ENCODE results near the gene TBC1D21. TPM values are rescaled to one million over a fixed set of nuclear protein-coding genes. Genes with fewer than 3 reads are reported as not detected.

Gene TBC1D21
- polyA plus RNA-seq, 6 donors from 2014 or later, result not detected

- ATAC-seq (ENCODE audit: low read depth in 2 of 2), result no peak
- Mint-ChIP-seq H3K27ac (peak overlapping the region in 1 of 6 donors; percentile 62), H3K36me3 (no peaks in the 10 kb centered on the region), H3K9me3 (no peaks in the 10 kb centered on the region), H3K27me3 (peaks cover 10 to 44% (median 37%) of the 10 kb centered on the region in 3 donors), H3K4me1 (peaks cover 0 to 2% (median 0%) of the 10 kb centered on the region in 3 donors), H3K4me3 (peak overlapping the region in 1 of 8 donors; percentile 7)
- DNase-seq, result no peak
These were observed 13.5 kb downstream of the TBC1D21 start for GRCh38 chr15:73886717-73887345.

DNA sequence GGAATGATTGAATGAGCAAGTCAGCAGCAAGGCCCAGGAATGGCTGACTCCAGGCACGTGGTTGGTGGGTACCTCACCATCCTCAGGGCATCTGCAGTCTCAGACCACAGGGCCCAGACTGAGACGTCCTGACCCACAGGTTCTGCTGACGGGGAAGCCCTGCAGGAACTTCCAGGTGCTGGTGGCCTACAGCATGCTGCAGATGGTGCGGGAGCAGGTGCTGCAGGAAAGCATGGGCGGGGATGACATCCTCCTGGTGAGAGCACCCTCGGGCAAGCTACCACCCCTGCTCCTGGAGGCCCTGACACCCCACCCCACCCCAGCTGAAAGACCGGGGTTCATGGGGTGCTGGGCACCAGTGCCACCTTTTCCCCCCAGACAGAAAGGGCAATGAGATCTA is 14.1 kb downstream of the TBC1D21 start:
- Mint-ChIP-seq H3K27ac (no peak overlapping the region), H3K27me3 (peaks cover 10 to 37% (median 33%) of the 10 kb centered on the region in 3 donors), H3K36me3 (no peaks in the 10 kb centered on the region), H3K4me1 (peaks cover 0 to 2% (median 0%) of the 10 kb centered on the region in 3 donors), H3K4me3 (no peak overlapping the region), H3K9me3 (peaks cover 0 to 4% (median 2%) of the 10 kb centered on the region in 7 donors)
- DNase-seq (no peak), ATAC-seq (ENCODE audit: low read depth in 2 of 2) (no peak)

DNA sequence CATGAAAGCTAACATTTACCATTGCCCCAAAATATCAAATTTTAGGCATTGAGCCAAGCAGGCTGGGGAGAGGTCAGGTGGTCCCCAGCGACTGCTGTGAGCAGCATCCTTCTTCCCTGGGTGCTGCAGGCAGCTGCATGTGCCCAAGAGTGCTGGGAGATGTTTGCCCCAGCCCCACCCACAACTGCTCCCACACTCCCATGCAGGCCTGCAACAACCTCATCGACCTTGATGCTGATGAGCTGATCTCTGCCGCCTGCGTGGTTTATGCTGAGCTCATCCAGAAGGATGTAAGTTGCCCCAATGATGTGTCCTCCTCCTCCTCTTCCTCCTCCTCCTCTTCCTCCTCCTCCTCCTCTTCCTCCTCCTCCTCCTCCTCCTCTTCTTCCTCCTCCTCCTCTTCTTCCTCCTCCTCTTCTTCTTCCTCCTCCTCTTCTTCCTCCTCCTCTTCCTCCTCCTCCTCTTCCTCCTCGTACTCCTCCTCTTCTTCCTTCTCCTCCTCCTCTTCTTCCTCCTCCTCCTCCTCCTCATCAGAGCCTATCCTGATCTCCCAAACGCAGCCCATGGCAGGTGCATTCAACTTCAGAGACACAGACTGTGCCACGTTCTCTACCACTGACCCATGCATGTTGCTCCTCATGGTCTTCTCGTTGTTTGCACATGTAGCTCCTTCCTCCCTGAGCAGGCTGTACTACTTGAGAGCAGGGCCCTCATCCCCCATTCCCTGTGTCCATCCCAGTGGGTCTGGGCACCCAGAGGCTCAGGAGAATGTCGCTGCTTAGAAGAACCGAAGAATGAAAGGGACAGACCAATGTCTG is 15.1 kb downstream of the TBC1D21 start:
- H3K27ac Mint-ChIP-seq, result no peak overlapping the region
- peaks cover 0 to 8% (median 5%) of the 10 kb centered on the region in 7 donors for H3K9me3 Mint-ChIP-seq
- peaks cover 19 to 35% (median 33%) of the 10 kb centered on the region in 3 donors for H3K27me3 Mint-ChIP-seq
- DNase-seq, result no peak
- peaks cover 0 to 2% (median 0%) of the 10 kb centered on the region in 3 donors for H3K4me1 Mint-ChIP-seq
- H3K36me3 Mint-ChIP-seq, result no peaks in the 10 kb centered on the region
- ATAC-seq (ENCODE audit: low read depth in 2 of 2), result no peak
- H3K4me3 Mint-ChIP-seq, result no peak overlapping the region

DNA sequence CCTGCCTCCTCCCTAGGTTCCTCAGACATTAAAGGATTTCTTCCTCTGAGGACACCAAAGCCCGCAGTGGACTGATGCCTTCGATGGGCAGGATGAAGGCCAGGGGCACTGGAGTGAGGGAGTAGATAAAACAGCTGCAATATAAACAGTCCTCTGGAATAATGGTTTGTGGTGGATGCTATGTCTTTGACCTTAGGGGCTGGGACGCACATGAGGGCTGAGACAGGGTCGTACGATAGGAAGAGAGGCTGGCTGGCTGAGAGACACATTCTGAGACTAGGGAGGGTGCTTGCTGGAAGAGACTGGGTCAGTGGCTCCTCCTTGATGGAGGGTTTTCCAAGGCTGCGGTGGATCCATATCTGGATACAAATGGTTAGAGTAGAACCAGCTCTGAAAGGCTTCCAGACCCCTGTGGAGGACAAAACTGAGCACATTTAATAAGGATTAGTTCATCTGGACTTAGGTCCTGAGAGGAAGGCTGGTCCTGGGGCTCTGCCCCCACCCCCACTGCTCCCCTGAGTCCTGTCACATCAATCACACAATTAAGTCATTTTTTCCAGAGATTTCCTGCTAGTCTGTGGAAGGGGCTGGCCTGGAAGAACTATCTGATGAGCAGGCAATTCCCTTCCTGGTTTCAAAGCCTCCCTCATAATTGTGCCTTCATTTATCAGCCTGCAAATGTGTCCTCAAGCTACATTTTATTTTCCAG is 15.8 kb downstream of the TBC1D21 start:
- ATAC-seq (ENCODE audit: low read depth in 2 of 2) (no peak), DNase-seq (no peak)
- H3K4me1 Mint-ChIP-seq, result peaks cover 0 to 2% (median 0%) of the 10 kb centered on the region in 3 donors
- peaks cover 21 to 32% (median 27%) of the 10 kb centered on the region in 3 donors for H3K27me3 Mint-ChIP-seq
- H3K27ac Mint-ChIP-seq, result no peak overlapping the region
- H3K36me3 Mint-ChIP-seq, result no peaks in the 10 kb centered on the region
- H3K4me3 Mint-ChIP-seq, result no peak overlapping the region
- peaks cover 0 to 8% (median 5%) of the 10 kb centered on the region in 7 donors for H3K9me3 Mint-ChIP-seq

GRCh38 chr15:73889762-73890124 is 16.4 kb downstream of the TBC1D21 start:
- DNase-seq, result no peak
- Mint-ChIP-seq H3K4me1 (peaks cover 0 to 2% (median 0%) of the 10 kb centered on the region in 3 donors), H3K27me3 (peaks cover 21 to 37% (median 27%) of the 10 kb centered on the region in 3 donors), H3K36me3 (no peaks in the 10 kb centered on the region), H3K4me3 (no peak overlapping the region), H3K27ac (no peak overlapping the region), H3K9me3 (peaks cover 0 to 8% (median 5%) of the 10 kb centered on the region in 7 donors)
- ATAC-seq (ENCODE audit: low read depth in 2 of 2), result no peak

DNA sequence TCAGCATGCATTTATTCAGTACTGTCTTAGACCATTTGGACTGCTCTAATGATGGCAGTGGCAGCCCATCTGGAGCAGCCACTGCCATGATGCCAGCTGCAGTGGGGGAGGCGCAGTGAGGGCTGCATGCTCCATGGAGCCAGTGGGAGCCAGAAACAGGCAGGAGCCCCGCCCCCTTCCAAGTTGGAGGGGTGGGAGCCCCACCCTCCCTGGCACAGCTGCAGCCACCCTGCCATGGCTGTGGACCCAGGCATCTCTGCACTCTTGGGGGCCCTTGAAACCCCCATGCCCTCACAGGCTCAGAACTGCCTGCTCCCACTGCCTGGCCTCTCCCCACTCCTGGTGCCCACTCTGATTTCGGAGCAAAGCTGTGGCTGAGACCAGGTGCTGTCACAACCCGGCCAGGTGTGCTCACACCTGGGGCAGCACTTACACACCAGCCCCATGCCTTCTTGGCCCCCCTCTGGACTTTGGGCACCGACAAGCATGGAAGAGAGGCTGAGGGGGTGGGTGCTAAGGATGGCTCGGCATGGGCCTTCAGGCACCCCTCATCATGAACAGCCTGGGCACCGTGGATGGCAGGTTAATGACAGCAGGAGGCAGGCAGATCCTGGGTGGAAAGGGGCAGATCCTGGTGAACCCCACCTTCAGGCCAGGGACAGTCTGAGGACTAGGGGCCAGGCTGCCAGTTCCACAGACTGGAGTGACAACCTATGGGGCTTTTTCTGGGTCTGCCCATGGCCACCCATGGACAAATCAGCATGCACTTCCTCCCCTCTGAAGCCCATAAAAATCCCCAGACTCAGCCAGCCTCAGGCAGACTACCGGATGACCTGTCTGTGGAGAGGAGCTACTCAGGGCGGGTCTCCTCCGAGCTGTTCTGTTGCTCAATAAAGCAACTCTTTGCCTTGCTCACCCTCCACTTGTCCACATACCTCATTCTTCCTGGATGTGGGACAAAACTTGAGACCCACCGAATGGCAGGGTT is 18.3 kb downstream of the TBC1D21 start:
- no peak for ATAC-seq (ENCODE audit: low read depth in 2 of 2)
- no peak for DNase-seq
- Mint-ChIP-seq H3K27me3 (peaks cover 22 to 41% (median 38%) of the 10 kb centered on the region in 3 donors), H3K4me3 (no peak overlapping the region), H3K36me3 (no peaks in the 10 kb centered on the region), H3K27ac (peak overlapping the region in 1 of 6 donors; percentile 50), H3K9me3 (peaks cover 0 to 8% (median 5%) of the 10 kb centered on the region in 7 donors), H3K4me1 (peaks cover 0 to 2% (median 0%) of the 10 kb centered on the region in 3 donors)

GRCh38 chr15:73892446-73893226 is 19.3 kb downstream of the TBC1D21 start:
- ATAC-seq (ENCODE audit: low read depth in 2 of 2) (no peak), DNase-seq (no peak)
- no peaks in the 10 kb centered on the region for H3K36me3 Mint-ChIP-seq
- no peak overlapping the region for H3K4me3 Mint-ChIP-seq
- H3K27me3 Mint-ChIP-seq, result peaks cover 22 to 41% (median 38%) of the 10 kb centered on the region in 3 donors
- H3K9me3 Mint-ChIP-seq, result peaks cover 0 to 8% (median 5%) of the 10 kb centered on the region in 7 donors
- H3K27ac Mint-ChIP-seq, result no peak overlapping the region
- peaks cover 0 to 2% (median 0%) of the 10 kb centered on the region in 3 donors for H3K4me1 Mint-ChIP-seq

GRCh38 chr15:73894133-73894814 is 20.9 kb downstream of the TBC1D21 start:
- Mint-ChIP-seq H3K36me3 (no peaks in the 10 kb centered on the region), H3K27ac (no peak overlapping the region), H3K4me3 (no peak overlapping the region), H3K4me1 (no peaks in the 10 kb centered on the region), H3K27me3 (peaks cover 22 to 34% (median 31%) of the 10 kb centered on the region in 3 donors), H3K9me3 (peaks cover 0 to 8% (median 5%) of the 10 kb centered on the region in 7 donors)
- ATAC-seq (ENCODE audit: low read depth in 2 of 2) (no peak), DNase-seq (no peak)

- H3K27me3 Mint-ChIP-seq, result peaks cover 18 to 35% (median 19%) of the 10 kb centered on the region in 3 donors
These were observed 24.3 kb downstream of the TBC1D21 start for GRCh38 chr15:73897441-73898261.

GRCh38 chr15:73899197-73900094 is 26.1 kb downstream of the TBC1D21 start:
- peak overlapping the region in 1 of 6 donors; percentile 74 for H3K27ac Mint-ChIP-seq
- peaks cover 9 to 40% (median 28%) of the 10 kb centered on the region in 3 donors for H3K27me3 Mint-ChIP-seq
- DNase-seq (no peak), ATAC-seq (ENCODE audit: low read depth in 2 of 2) (no peak)
- H3K4me3 Mint-ChIP-seq, result no peak overlapping the region
- H3K36me3 Mint-ChIP-seq, result no peaks in the 10 kb centered on the region
- no peaks in the 10 kb centered on the region for H3K9me3 Mint-ChIP-seq
- no peaks in the 10 kb centered on the region for H3K4me1 Mint-ChIP-seq

More at GRCh38 chr15:73897441-73898261, 24.3 kb downstream of the TBC1D21 start:
- Mint-ChIP-seq H3K4me3 (no peak overlapping the region), H3K27ac (no peak overlapping the region), H3K4me1 (no peaks in the 10 kb centered on the region), H3K9me3 (peaks cover 0 to 4% (median 0%) of the 10 kb centered on the region in 7 donors), H3K36me3 (no peaks in the 10 kb centered on the region)
- DNase-seq (no peak), ATAC-seq (ENCODE audit: low read depth in 2 of 2) (no peak)
